Right lobe of liver (tissue), 6 donors: Measurements from ENCODE around the gene NDUFA13. TPM values are rescaled to one million over a fixed set of nuclear protein-coding genes. Genes with fewer than 3 reads are reported as not detected.

Source experiments
- ATAC-seq, 4 donors: fragments of 200-7000 bp; cut with Tn5 transposase; one replicate each; pipeline ENCODE4 v1.9.1; 2020; ENCODE audit warnings: mild to moderate bottlenecking in 4 of 4, moderate library complexity in 4 of 4
- DNase-seq, 3 donors: peaks; one replicate each; pipeline ENCODE4 v3.0.0-alpha.2; 2020
- H3K27ac ChIP-seq, 3 donors: fragments of 200-600 bp; one replicate each; pipeline ENCODE4 v1.8.0; 2022
- H3K27me3 ChIP-seq, 2 donors: fragments of 200-600 bp; one replicate each; pipeline ENCODE4 v1.8.0; 2022
- H3K36me3 ChIP-seq, 4 donors: fragments of 200-600 bp; sonication (generic) in 1 of 4; one replicate each; pipeline versions ENCODE4 v1.5.1 to v1.8.0; 2017 to 2022; ENCODE audit warnings: control low read depth in 1 of 4
- H3K4me1 ChIP-seq, 4 donors: fragments of 200-600 bp; sonication (generic) in 1 of 4; one replicate each; pipeline versions ENCODE4 v1.5.1 to v1.8.0; 2017 to 2022; ENCODE audit warnings: control low read depth in 1 of 4
- H3K4me3 ChIP-seq, 3 donors: fragments of 200-600 bp; one replicate each; pipeline ENCODE4 v1.8.0; 2022
- H3K9me3 ChIP-seq, 4 donors: fragments of 200-600 bp; sonication (generic) in 1 of 4; one replicate each; pipeline versions ENCODE4 v1.5.1 to v1.8.0; 2017 to 2022; ENCODE audit warnings: control low read depth in 1 of 4
- CTCF ChIP-seq, 4 donors: fragments of 200-600 bp in 3 of 4; fragments of 450-650 bp in 1 of 4; IDR thresholded peaks; one replicate each; pipeline versions ENCODE4 v1.5.1 to v1.8.0; 2016 to 2022; ENCODE audit warnings: antibody characterized with exemption in 4 of 4, mild to moderate bottlenecking in 2 of 4
- POLR2A ChIP-seq: fragments of 450-650 bp; IDR thresholded peaks from one replicate; pipeline ENCODE4 v1.6.1; 2017; ENCODE audit warnings: antibody characterized with exemption, mild to moderate bottlenecking
- WGBS: methylation state at CpG from one replicate; pipeline ENCODE4 v1.1.6; 2018; ENCODE audit warnings: low coverage, low lambda C conversion rate; ENCODE audit not compliant: insufficient coverage; ENCODE audit errors: missing lambda C conversion rate; 5-methylcytosine and 5-hydroxymethylcytosine counted together
- intact Hi-C, 2 donors: fragments of 100-400 bp; cut with DNase I; formaldehyde crosslinking; loops; one replicate each; pipeline versions ENCODE4 v1.11.2 to v1.14.1; 2022
- total RNA-seq, 6 experiments: library from RNA; depleted of rRNA in 2 of 6; stranded (reverse); fragments of >200 nt in 2 of 6; fragmentation: NEBNext Ultra II Directional in 3 of 6; extraction: Animal tissue kit (Norgen Biotek cat#: 25700) in 3 of 6; gene quantifications; one replicate each; pipeline versions ENCODE4 v1.1.0 to v1.2.4, GENCODE V29; 2016 to 2023
- donor health status: DM: no; HTN: yes; CAD: no.
- donor health status: DM: no; HTN: no; CAD: no.
- donor health status: DM: no; HTN: no; CAD: no.
- donor health status: DM: no; HTN: yes; CAD: no.
- donor health status: DM: no; HTN: yes; CAD: no.

Gene NDUFA13
- total RNA-seq, 6 experiments from 2014 or later = 20.8 to 202 (median 154) TPM

DNA sequence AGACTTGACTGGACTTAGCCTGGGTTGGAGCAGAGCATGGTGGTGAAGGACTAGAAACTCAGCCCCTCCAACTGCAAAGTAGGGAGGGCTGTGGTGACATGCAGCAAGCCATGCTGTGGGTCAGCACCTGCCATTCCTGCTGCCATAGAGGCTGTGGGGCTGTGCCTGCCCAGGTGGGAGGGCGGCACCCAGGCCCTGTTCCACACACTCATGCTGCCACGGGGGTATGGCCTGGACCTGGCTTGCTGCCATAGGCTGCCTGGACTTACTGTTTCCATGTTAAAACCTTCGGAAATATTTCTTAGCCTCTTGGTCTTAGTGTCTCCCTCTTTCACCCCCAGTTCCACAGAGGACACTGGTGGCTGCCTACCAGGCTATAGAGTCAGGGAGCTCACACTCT lies 51.4 kb downstream of the NDUFA13 start:
- whole genome bisulfite sequencing = 100% methylated on average over 1 of the region's 3 CpGs
- ATAC-seq = no peak
- DNase-seq = no peak

GRCh38 chr19:19568802-19569756 lies 53.1 kb downstream of the NDUFA13 start:
- ATAC-seq = no peak
- Histone ChIP-seq H3K9me3 (no peaks in the 10 kb centered on the region), H3K4me3 (no peak overlapping the region), H3K27ac (no peak overlapping the region), H3K36me3 (no peaks in the 10 kb centered on the region), H3K27me3 (no peaks in the 10 kb centered on the region), H3K4me1 (no peaks in the 10 kb centered on the region)
- no peak for DNase-seq
- 84% methylated on average over 20 of the region's 25 CpGs for WGBS
- intact Hi-C loops = no loop called here
- TF ChIP-seq POLR2A (no peak), CTCF (IDR thresholded peaks at IDR 0.05) (no peak)

More for the DNA sequence above, 51.4 kb downstream of the NDUFA13 start:
- TF ChIP-seq POLR2A (no peak), CTCF (IDR thresholded peaks at IDR 0.05) (no peak)
- Histone ChIP-seq H3K36me3 (no peaks in the 10 kb centered on the region), H3K4me3 (no peak overlapping the region), H3K9me3 (no peaks in the 10 kb centered on the region), H3K27me3 (no peaks in the 10 kb centered on the region), H3K4me1 (no peaks in the 10 kb centered on the region), H3K27ac (no peak overlapping the region)
- intact Hi-C loops = no loop called here

GRCh38 chr19:19570571-19570970 lies 54.5 kb downstream of the NDUFA13 start:
- DNase-seq (no peak), ATAC-seq (no peak)
- Histone ChIP-seq H3K27me3 (no peaks in the 10 kb centered on the region), H3K4me3 (no peak overlapping the region), H3K27ac (no peak overlapping the region), H3K9me3 (no peaks in the 10 kb centered on the region), H3K36me3 (no peaks in the 10 kb centered on the region), H3K4me1 (no peaks in the 10 kb centered on the region)
- WGBS = 34% methylated on average over 3 of the region's 10 CpGs
- intact Hi-C loops = no loop called here
- TF ChIP-seq CTCF (IDR thresholded peaks at IDR 0.05) (no peak), POLR2A (no peak)

DNA sequence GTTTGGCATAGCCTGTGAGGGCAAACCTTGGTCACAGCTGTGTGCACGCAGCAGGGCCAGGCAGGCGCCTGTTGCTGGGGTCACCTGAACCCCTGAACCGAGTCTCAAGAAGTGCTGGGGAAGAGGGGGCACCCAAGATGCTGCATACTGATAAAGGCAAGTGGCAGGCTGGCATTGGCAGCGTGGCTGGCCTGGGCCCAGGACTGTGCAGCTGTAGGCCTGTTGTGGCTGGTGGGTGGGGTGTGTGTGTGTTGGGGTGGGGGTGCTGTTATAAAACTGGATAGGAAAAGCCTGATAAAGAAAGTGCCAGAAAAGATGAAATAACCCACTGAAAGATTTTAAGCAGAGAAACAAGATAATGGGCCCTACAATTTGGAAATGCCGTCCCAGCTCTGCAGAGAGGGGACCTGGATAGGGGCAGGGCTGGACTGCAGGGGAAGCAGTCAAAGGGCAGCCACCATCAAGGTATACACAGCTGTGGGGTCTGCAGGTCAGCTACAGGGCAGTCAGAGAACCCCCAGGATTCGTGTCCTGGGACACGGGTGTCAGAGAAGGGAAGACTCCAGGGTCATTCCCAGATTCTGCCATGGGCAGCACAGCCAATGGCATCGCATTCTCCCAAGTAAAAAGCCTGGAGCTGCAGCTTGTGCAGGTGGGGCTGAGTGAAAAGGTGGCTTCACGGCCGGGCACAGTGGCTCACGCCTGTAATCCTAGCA lies 55.2 kb downstream of the NDUFA13 start:
- DNase-seq (no peak), ATAC-seq (no peak)
- Histone ChIP-seq H3K27ac (no peak overlapping the region), H3K4me1 (no peaks in the 10 kb centered on the region), H3K9me3 (no peaks in the 10 kb centered on the region), H3K36me3 (no peaks in the 10 kb centered on the region), H3K4me3 (no peak overlapping the region), H3K27me3 (no peaks in the 10 kb centered on the region)
- intact Hi-C loops = no loop called here
- 56% methylated on average over 3 of the region's 11 CpGs for WGBS
- TF ChIP-seq POLR2A (no peak), CTCF (IDR thresholded peaks at IDR 0.05) (no peak)
